MG63 (cell line): ENCODE results near the gene NKX1-1. TPM values are rescaled to one million over a fixed set of nuclear protein-coding genes. Genes with fewer than 3 reads are reported as not detected.
"Not testable (repeated sequence)": the region's sequence is repeated elsewhere in the genome, so short reads cannot be mapped to it uniquely, and the experiment has no call there.

ENCODE experiments used
- DNase-seq: peaks from one replicate; pipeline ENCODE4 v3.0.0-alpha.2; 2020
- H3K27me3 ChIP-seq: fragments of 250-450 bp; sonication (Bioruptor Pico); 2 replicates; pipeline ENCODE4 v1.5.1; 2020; ENCODE audit warnings: mild to moderate bottlenecking, moderate library complexity
- H3K36me3 ChIP-seq: fragments of 250-450 bp; sonication (Bioruptor Pico); 2 replicates; pipeline ENCODE4 v1.5.1; 2020; ENCODE audit warnings: mild to moderate bottlenecking, moderate library complexity
- H3K4me3 ChIP-seq: fragments of 250-450 bp; sonication (Bioruptor Pico); 2 replicates; pipeline ENCODE4 v1.5.1; 2020; ENCODE audit warnings: mild to moderate bottlenecking, moderate library complexity
- H3K9me3 ChIP-seq: fragments of 250-450 bp; sonication (Bioruptor Pico); 2 replicates; pipeline ENCODE4 v1.5.1; 2020; ENCODE audit warnings: mild to moderate bottlenecking, moderate library complexity
- total RNA-seq: library from RNA; depleted of rRNA; stranded (reverse); fragments of >200 nt; shearing (Covaris generic); gene quantifications from 2 replicates; pipeline ENCODE4 v1.2.3, GENCODE V29; 2014; ENCODE audit warnings: low replicate concordance; rRNA removed

The NKX1-1 gene
- total RNA-seq, result not detected in 2 replicates

- no peaks in the 10 kb centered on the region for H3K9me3 ChIP-seq
- H3K27me3 ChIP-seq, result peaks cover 41% of the 10 kb centered on the region
- no peak for DNase-seq
- H3K36me3 ChIP-seq, result no peaks in the 10 kb centered on the region
- no peak within 1 kb of the TSS for H3K4me3 ChIP-seq
Observed at GRCh38 chr4:1406394-1406980, at the start of gene NKX1-1. Gene NKX1-1, minus strand, starts transcription at chr4:1406442. Its CDS starts 0 bp downstream, at chr4:1406442.

DNA sequence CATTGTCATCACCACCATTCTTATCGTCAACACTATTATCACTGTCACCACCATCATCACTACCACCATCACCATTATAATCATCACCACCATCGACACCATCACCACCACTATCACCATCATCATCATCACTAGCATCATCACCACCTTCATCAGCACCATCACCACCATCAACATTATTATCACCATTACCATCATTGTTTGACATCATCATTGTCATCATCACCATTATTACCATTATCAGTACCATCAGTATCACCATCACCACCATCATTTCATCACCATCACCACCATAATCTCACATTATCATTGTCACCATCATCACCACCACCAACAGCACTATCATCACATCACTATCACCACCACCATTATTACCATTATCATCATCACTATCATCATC is 47.5 kb upstream of the NKX1-1 start:
- no peak for DNase-seq
- no peak overlapping the region for H3K4me3 ChIP-seq
- H3K27me3 ChIP-seq, result no peaks in the 10 kb centered on the region
- no peaks in the 10 kb centered on the region for H3K36me3 ChIP-seq
- no peaks in the 10 kb centered on the region for H3K9me3 ChIP-seq

- H3K9me3 ChIP-seq, result no peaks in the 10 kb centered on the region
- no peak overlapping the region for H3K4me3 ChIP-seq
- H3K36me3 ChIP-seq, result no peaks in the 10 kb centered on the region
- DNase-seq, result no peak
- no peaks in the 10 kb centered on the region for H3K27me3 ChIP-seq
Observed at GRCh38 chr4:1452431-1453051, 46.3 kb upstream of the NKX1-1 start.

DNA sequence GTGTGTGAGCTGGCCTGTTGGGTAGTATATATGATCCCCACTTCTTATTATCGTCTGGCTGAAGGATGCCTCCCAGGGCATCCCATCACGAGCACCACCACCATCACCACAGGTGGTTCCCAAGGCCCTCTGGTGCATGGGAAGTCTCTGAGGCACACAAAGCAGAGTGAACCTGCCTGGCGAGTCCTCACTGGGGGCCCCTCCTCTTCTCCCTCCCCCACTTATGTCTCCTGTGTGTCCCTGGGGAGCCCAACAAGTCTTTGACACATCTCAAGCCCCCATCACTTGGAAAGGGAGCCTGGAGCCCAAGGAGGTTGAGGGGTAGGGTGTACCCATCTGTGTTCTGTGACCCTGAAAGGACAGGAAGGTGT is 45.5 kb upstream of the NKX1-1 start:
- no peak for DNase-seq

DNA sequence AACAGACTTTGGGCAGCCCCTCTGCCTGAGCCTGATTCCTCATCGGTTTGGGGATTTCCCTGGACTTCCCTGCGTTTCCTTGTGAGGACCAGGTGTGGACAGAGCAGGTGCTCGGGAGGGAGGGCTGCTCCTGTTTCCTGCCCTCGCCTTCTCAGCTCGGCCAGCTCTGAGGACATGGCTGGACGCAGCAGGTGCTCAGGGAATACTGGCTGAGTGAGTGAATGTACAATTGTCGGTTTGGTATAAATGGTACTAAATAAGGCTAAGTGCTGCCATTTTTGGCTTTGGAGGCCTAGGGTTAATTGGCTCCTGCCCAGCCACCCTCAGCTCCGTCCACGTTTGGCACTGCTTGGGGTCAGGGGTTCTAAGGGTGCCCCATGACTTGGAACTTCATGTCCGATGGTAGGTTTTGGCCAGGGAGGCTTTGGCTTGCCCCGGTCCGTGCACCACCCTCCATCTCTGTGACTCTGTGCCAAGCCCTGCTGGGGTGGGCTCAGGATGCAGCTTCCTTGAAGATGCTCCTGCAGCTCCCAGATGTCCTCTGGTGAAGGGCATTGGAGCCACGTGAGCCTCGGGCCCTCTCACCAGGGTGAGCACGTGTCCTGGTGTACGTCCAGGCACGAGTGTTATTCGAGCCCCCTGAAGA is 45.0 kb upstream of the NKX1-1 start:
- Histone ChIP-seq H3K9me3 (no peaks in the 10 kb centered on the region), H3K36me3 (no peaks in the 10 kb centered on the region), H3K27me3 (no peaks in the 10 kb centered on the region), H3K4me3 (no peak overlapping the region)
- DNase-seq, result no peak

More for the DNA sequence above, 45.5 kb upstream of the NKX1-1 start:
- Histone ChIP-seq H3K36me3 (no peaks in the 10 kb centered on the region), H3K4me3 (no peak overlapping the region), H3K27me3 (no peaks in the 10 kb centered on the region), H3K9me3 (no peaks in the 10 kb centered on the region)

GRCh38 chr4:1449833-1450741 is 43.8 kb upstream of the NKX1-1 start:
- no peaks in the 10 kb centered on the region for H3K27me3 ChIP-seq
- no peak overlapping the region for H3K4me3 ChIP-seq
- H3K9me3 ChIP-seq, result no peaks in the 10 kb centered on the region
- DNase-seq, result no peak
- no peaks in the 10 kb centered on the region for H3K36me3 ChIP-seq

DNA sequence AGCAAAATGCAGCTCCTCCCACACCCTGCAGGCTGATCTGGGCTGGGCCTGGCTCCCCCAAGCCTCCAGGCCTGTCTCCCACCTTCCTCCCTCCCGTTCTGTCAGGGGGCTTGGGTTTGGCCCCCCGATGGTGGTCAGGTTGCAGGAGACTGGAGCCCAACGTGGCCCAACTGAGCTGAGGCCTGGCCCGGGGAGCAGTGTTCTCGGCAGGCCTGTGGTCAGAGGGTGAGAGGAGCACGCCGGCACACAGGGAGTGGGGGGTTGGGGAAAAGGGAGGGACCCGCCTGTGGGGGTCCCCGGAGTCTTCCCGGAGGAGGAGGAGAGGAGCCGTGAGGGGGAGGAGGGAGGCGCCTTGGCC is 43.2 kb upstream of the NKX1-1 start:
- no peaks in the 10 kb centered on the region for H3K36me3 ChIP-seq
- no peak for DNase-seq

GRCh38 chr4:1448589-1449420 is 42.6 kb upstream of the NKX1-1 start:
- no peak for DNase-seq
- H3K27me3 ChIP-seq, result no peaks in the 10 kb centered on the region
- no peaks in the 10 kb centered on the region for H3K36me3 ChIP-seq
- H3K4me3 ChIP-seq, result no peak overlapping the region
- H3K9me3 ChIP-seq, result no peaks in the 10 kb centered on the region

More for the DNA sequence above, 43.2 kb upstream of the NKX1-1 start:
- no peaks in the 10 kb centered on the region for H3K9me3 ChIP-seq
- H3K27me3 ChIP-seq, result no peaks in the 10 kb centered on the region
- no peak overlapping the region for H3K4me3 ChIP-seq

- no peak overlapping the region for H3K4me3 ChIP-seq
- no peak for DNase-seq
- H3K9me3 ChIP-seq, result no peaks in the 10 kb centered on the region
- H3K27me3 ChIP-seq, result no peaks in the 10 kb centered on the region
- no peaks in the 10 kb centered on the region for H3K36me3 ChIP-seq
Observed at GRCh38 chr4:1447676-1448588, 41.7 kb upstream of the NKX1-1 start.

GRCh38 chr4:1446502-1447386 is 40.5 kb upstream of the NKX1-1 start:
- DNase-seq, result no peak
- no peak overlapping the region for H3K4me3 ChIP-seq

GRCh38 chr4:1445716-1446445 is 39.6 kb upstream of the NKX1-1 start:
- H3K36me3 ChIP-seq, result no peaks in the 10 kb centered on the region
- no peaks in the 10 kb centered on the region for H3K9me3 ChIP-seq
- no peak for DNase-seq
- H3K4me3 ChIP-seq, result no peak overlapping the region
- H3K27me3 ChIP-seq, result no peaks in the 10 kb centered on the region

More at GRCh38 chr4:1446502-1447386, 40.5 kb upstream of the NKX1-1 start:
- no peaks in the 10 kb centered on the region for H3K36me3 ChIP-seq
- H3K9me3 ChIP-seq, result no peaks in the 10 kb centered on the region
- H3K27me3 ChIP-seq, result no peaks in the 10 kb centered on the region

- H3K27me3 ChIP-seq, H3K9me3 ChIP-seq, H3K36me3 ChIP-seq, H3K4me3 ChIP-seq, DNase-seq: not testable (repeated sequence)
Observed at GRCh38 chr4:1443688-1444172, 37.5 kb upstream of the NKX1-1 start.

GRCh38 chr4:1427010-1427409 is 20.8 kb upstream of the NKX1-1 start:
- Histone ChIP-seq H3K4me3 (no peak overlapping the region), H3K27me3 (peaks cover 14% of the 10 kb centered on the region)
- no peak for DNase-seq

DNA sequence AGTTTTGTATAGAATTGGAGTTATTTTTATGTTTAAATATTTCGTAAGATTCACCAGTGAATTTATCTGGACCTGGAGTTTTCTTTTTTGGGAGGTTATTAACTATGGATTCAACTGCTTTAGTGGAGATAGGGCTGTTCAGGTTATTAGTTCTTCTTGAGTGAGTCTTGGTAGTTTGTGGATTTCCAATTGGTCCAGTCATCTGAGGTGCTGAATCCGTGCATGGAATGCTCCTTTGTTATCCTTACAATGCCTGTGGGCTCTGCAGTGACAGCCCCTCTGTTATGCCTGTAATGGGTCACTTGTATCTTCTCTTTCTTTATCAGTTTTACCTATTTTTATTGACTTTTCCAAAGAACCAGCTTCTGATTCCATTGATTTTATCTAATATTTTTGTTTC is 15.4 kb upstream of the NKX1-1 start:
- H3K36me3 ChIP-seq, result no peaks in the 10 kb centered on the region
- no peaks in the 10 kb centered on the region for H3K9me3 ChIP-seq
- no peak overlapping the region for H3K4me3 ChIP-seq
- DNase-seq, result no peak
- H3K27me3 ChIP-seq, result peaks cover 14% of the 10 kb centered on the region

More at GRCh38 chr4:1427010-1427409, 20.8 kb upstream of the NKX1-1 start:
- H3K9me3 ChIP-seq, result no peaks in the 10 kb centered on the region
- no peaks in the 10 kb centered on the region for H3K36me3 ChIP-seq
